ENCODE data around the gene TAS2R38.

TAS2R38 gene

GRCh38 chr7:141950806-141951205 lies 22.8 kb downstream of the TAS2R38 start:
- Mint-ChIP-seq H3K27ac (no peak overlapping the region), H3K27me3 (peaks cover 2% of the 10 kb centered on the region), H3K9me3 (no peaks in the 10 kb centered on the region), H3K4me3 (no peak overlapping the region), H3K36me3 (no peaks in the 10 kb centered on the region), H3K4me1 (no peaks in the 10 kb centered on the region)
- no peak for ATAC-seq (ENCODE audit: low read depth)
- DNase-seq (ENCODE audit: low spot score in 2 of 2) = no peak

GRCh38 chr7:141949911-141950310 lies 23.7 kb downstream of the TAS2R38 start:
- H3K4me3 Mint-ChIP-seq = no peak overlapping the region
- no peak for DNase-seq (ENCODE audit: low spot score in 2 of 2)
- peaks cover 2% of the 10 kb centered on the region for H3K27me3 Mint-ChIP-seq
- ATAC-seq (ENCODE audit: low read depth) = no peak
- no peaks in the 10 kb centered on the region for H3K36me3 Mint-ChIP-seq
- H3K27ac Mint-ChIP-seq = no peak overlapping the region
- H3K9me3 Mint-ChIP-seq = no peaks in the 10 kb centered on the region
- H3K4me1 Mint-ChIP-seq = no peaks in the 10 kb centered on the region

DNA sequence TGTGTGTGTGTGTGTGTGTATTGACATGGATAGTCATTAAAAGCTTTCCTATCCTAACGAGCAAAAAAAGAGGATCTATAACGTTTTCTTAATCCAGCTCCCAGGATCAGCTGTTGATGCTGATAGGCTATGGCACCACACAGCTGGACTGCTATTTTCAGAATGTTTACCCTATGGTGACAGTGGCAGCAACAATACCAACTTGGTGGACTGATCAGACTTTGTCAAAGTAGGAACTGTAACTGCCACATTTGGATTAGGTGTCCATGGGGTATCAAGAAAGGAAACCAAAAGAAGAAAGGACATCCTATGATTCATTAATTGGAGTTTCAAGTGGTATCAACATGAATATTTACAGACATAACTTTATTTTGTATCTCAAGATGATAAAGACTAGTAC lies 24.1 kb downstream of the TAS2R38 start:
- Mint-ChIP-seq H3K4me1 (no peaks in the 10 kb centered on the region), H3K9me3 (no peaks in the 10 kb centered on the region), H3K36me3 (no peaks in the 10 kb centered on the region), H3K27me3 (peaks cover 2% of the 10 kb centered on the region), H3K4me3 (no peak overlapping the region), H3K27ac (no peak overlapping the region)
- ATAC-seq (ENCODE audit: low read depth) = no peak
- DNase-seq (ENCODE audit: low spot score in 2 of 2) = no peak

GRCh38 chr7:141949021-141949420 lies 24.6 kb downstream of the TAS2R38 start:
- H3K27ac Mint-ChIP-seq = no peak overlapping the region
- peaks cover 1% of the 10 kb centered on the region for H3K9me3 Mint-ChIP-seq
- H3K4me3 Mint-ChIP-seq = no peak overlapping the region
- DNase-seq (ENCODE audit: low spot score in 2 of 2) = no peak
- no peaks in the 10 kb centered on the region for H3K36me3 Mint-ChIP-seq
- peaks cover 2% of the 10 kb centered on the region for H3K27me3 Mint-ChIP-seq
- no peaks in the 10 kb centered on the region for H3K4me1 Mint-ChIP-seq
- no peak for ATAC-seq (ENCODE audit: low read depth)

- H3K36me3 Mint-ChIP-seq = no peaks in the 10 kb centered on the region
- no peak within 1 kb of the TSS for H3K4me3 Mint-ChIP-seq
- H3K27ac Mint-ChIP-seq = no peak within 1 kb of the TSS
- peaks cover 1% of the 10 kb centered on the region for H3K9me3 Mint-ChIP-seq
- ATAC-seq (ENCODE audit: low read depth) (no peak), DNase-seq (ENCODE audit: low spot score in 2 of 2) (no peak)
- H3K4me1 Mint-ChIP-seq = no peaks in the 10 kb centered on the region
- peaks cover 2% of the 10 kb centered on the region for H3K27me3 Mint-ChIP-seq
Observed at GRCh38 chr7:141946796-141947195, 26.8 kb downstream of the TAS2R38 start, which contains the start of gene CLEC5A. Gene CLEC5A (minus strand): TSS chr7:141946974. CDS start chr7:141946292, 682 bp downstream.

DNA sequence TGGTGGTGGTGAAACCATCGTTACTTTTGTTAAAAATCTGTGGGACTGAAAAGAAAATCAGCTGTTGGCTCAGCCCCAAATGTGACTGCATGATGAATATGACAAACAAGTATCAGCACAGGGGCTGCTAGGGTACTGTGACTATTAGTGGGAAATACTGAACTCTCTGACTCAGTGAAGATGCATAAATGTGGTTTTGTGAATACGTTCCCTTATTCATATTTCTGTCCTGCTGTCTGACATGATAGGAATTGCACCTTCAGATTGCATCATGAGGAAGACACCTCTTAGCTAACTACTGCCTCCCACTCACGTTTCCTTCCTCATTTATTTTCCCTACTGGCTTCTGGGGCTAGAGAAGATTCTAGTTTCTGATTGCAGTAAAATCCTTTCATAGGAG lies 28.2 kb downstream of the TAS2R38 start:
- Mint-ChIP-seq H3K36me3 (no peaks in the 10 kb centered on the region), H3K4me1 (no peaks in the 10 kb centered on the region), H3K9me3 (peaks cover 6% of the 10 kb centered on the region), H3K27me3 (no peaks in the 10 kb centered on the region), H3K4me3 (no peak overlapping the region), H3K27ac (no peak overlapping the region)
- DNase-seq (ENCODE audit: low spot score in 2 of 2) (no peak), ATAC-seq (ENCODE audit: low read depth) (no peak)

DNA sequence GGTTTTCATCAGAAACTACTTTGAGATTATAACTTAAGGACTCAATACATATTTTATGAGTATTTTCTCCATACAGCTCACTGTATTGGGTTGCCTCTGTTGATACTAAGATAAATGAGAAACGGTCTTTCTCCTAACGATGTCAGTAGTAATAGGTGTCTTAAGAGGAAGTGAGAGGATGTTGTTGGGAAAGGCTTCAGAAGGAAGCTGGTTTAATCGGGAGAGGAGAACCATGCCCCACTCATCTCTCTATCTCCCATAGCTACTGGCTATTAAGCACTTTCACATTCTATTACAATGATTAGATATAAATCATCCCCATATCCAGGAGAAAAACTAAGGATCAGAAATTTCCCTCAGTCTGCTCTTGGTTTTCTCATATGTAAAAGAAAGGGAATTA lies 28.8 kb downstream of the TAS2R38 start:
- no peak overlapping the region for H3K27ac Mint-ChIP-seq
- H3K36me3 Mint-ChIP-seq = no peaks in the 10 kb centered on the region
- H3K27me3 Mint-ChIP-seq = no peaks in the 10 kb centered on the region
- no peaks in the 10 kb centered on the region for H3K4me1 Mint-ChIP-seq
- H3K4me3 Mint-ChIP-seq = no peak overlapping the region
- DNase-seq (ENCODE audit: low spot score in 2 of 2) = no peak
- H3K9me3 Mint-ChIP-seq = peaks cover 9% of the 10 kb centered on the region
- ATAC-seq (ENCODE audit: low read depth) = no peak

- H3K36me3 Mint-ChIP-seq = no peaks in the 10 kb centered on the region
- ATAC-seq (ENCODE audit: low read depth) (no peak), DNase-seq (ENCODE audit: low spot score in 2 of 2) (no peak)
- no peaks in the 10 kb centered on the region for H3K4me1 Mint-ChIP-seq
- H3K27me3 Mint-ChIP-seq = no peaks in the 10 kb centered on the region
- H3K4me3 Mint-ChIP-seq = no peak overlapping the region
- peaks cover 13% of the 10 kb centered on the region for H3K9me3 Mint-ChIP-seq
- H3K27ac Mint-ChIP-seq = no peak overlapping the region
Observed at GRCh38 chr7:141943846-141944245, 29.7 kb downstream of the TAS2R38 start.

GRCh38 chr7:141941075-141941474 lies 32.5 kb downstream of the TAS2R38 start:
- ATAC-seq (ENCODE audit: low read depth) (no peak), DNase-seq (ENCODE audit: low spot score in 2 of 2) (no peak)
- H3K27me3 Mint-ChIP-seq = no peaks in the 10 kb centered on the region
- no peak overlapping the region for H3K27ac Mint-ChIP-seq
- H3K36me3 Mint-ChIP-seq = no peaks in the 10 kb centered on the region
- no peaks in the 10 kb centered on the region for H3K4me1 Mint-ChIP-seq
- H3K4me3 Mint-ChIP-seq = no peak overlapping the region
- H3K9me3 Mint-ChIP-seq = peaks cover 17% of the 10 kb centered on the region

- no peak overlapping the region for H3K27ac Mint-ChIP-seq
- DNase-seq (ENCODE audit: low spot score in 2 of 2) = no peak
- ATAC-seq (ENCODE audit: low read depth) = no peak
- no peaks in the 10 kb centered on the region for H3K4me1 Mint-ChIP-seq
- peaks cover 2% of the 10 kb centered on the region for H3K9me3 Mint-ChIP-seq
- no peaks in the 10 kb centered on the region for H3K36me3 Mint-ChIP-seq
- H3K27me3 Mint-ChIP-seq = peaks cover 4% of the 10 kb centered on the region
- H3K4me3 Mint-ChIP-seq = no peak overlapping the region
Observed at GRCh38 chr7:141930211-141930610, 43.4 kb downstream of the TAS2R38 start.

GRCh38 chr7:141928845-141929195 lies 44.8 kb downstream of the TAS2R38 start:
- DNase-seq (ENCODE audit: low spot score in 2 of 2) (no peak), ATAC-seq (ENCODE audit: low read depth) (no peak)
- H3K9me3 Mint-ChIP-seq = peaks cover 2% of the 10 kb centered on the region
- H3K4me3 Mint-ChIP-seq = no peak overlapping the region
- no peaks in the 10 kb centered on the region for H3K4me1 Mint-ChIP-seq
- H3K36me3 Mint-ChIP-seq = no peaks in the 10 kb centered on the region
- no peak overlapping the region for H3K27ac Mint-ChIP-seq
- H3K27me3 Mint-ChIP-seq = peaks cover 2% of the 10 kb centered on the region

DNA sequence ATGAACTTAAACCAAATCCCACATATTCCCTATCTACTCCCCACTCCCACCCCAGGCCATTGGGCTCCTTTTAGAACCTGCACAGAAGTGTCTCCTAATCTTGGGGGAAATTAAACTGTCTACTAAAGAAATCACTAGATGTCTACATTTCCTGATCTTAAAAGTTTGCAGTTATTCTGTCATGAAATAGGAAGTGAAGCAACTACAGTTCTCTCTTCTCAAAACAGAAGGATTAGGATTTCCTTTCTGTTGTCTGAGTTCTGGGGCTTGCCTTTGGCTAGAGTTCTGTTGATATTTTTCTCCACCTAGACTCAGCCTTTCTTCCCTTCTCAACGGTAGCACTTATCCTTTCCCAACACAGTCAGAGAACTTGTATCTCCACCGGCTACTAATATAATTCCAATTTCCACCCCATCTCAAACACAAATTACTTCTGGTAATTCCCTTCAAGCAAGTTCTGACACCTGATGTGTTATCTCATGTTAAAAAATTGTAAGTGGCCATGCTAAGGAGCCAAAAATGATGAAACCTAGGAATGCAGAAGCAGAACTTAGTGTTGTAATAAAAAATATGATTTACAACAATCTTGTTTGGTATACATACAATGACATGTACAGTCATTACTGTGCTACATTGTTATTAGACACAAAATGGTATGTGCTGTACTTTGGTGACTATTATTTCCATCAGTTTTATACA lies 45.3 kb downstream of the TAS2R38 start:
- Mint-ChIP-seq H3K36me3 (no peaks in the 10 kb centered on the region), H3K27me3 (peaks cover 2% of the 10 kb centered on the region), H3K4me1 (no peaks in the 10 kb centered on the region), H3K27ac (no peak overlapping the region), H3K9me3 (peaks cover 2% of the 10 kb centered on the region), H3K4me3 (no peak overlapping the region)
- no peak for DNase-seq (ENCODE audit: low spot score in 2 of 2)
- no peak for ATAC-seq (ENCODE audit: low read depth)

All from memory B cell (primary cell).